GM21447 (cell line): ENCODE results near the gene PUS1.
"Not testable (repeated sequence)": the region's sequence is repeated elsewhere in the genome, so short reads cannot be mapped to it uniquely, and the experiment has no call there.

ENCODE experiments used
- ATAC-seq: cut with Tn5 transposase; IDR thresholded peaks from one replicate; pipeline ENCODE4 v1.9.1; 2021; ENCODE audit not compliant: unreplicated experiment

Gene PUS1

DNA sequence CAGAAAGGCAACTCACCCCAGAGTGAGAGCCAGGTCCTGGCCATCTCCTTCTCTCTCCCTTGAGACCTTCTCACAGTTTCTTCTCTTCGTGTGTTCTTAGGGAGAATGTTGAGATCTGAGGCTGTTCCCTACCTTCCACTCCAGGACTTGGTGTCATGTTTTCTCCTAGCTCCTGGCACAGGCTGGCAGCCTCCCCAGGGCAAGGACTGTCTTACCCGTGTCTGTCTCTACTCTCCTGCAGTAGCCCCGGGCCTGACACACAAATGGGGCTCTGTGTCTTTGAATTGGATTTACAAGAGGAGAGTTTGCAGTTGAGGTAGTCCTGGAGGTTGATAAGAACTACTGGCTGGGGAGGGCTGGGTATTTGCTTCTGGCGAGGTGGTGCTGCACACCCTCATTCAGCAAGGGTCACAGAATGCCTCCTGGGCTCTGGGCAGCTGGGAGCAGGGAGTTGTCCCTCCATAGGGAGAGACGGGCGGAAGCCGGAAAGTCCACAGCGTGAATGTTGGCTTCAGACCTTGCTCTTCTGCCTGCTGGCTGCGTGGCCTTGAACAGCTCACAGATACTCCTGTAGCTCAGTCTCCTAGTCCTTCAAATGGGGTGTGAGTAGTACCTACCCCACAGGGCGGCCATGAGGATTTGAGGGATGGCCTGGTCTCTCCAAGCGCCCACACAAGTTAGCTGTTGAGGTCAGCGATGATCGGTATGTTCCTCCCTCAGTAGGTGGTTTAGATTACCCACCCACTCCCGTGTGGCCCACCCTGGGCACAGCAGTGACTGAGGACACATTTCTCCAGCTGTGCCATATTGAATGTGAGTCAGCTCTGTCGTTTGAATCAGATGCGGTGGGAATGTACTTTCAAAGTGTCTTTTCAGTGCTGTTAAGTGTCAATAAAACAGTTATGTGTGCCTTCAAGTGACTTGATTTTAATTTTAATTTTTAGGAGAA is 30.8 kb downstream of the PUS1 start:
- no peak for ATAC-seq

- ATAC-seq = not testable (repeated sequence)
Observed at GRCh38 chr12:131960590-131961325, 31.7 kb downstream of the PUS1 start.

DNA sequence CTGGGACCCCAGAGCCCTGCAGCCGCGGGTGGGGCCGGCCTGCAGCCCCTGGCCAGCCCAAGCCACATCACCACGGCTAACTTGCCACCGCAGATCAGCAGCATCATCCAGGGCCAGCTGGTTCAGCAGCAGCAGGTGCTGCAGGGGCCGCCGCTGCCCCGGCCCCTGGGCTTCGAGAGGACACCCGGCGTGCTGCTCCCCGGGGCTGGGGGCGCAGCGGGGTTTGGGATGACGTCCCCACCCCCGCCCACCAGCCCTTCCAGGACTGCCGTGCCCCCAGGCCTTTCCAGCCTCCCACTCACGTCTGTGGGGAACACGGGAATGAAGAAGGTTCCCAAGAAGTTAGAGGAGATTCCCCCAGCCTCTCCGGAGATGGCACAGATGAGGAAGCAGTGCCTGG is 32.3 kb downstream of the PUS1 start:
- not testable (repeated sequence) for ATAC-seq

DNA sequence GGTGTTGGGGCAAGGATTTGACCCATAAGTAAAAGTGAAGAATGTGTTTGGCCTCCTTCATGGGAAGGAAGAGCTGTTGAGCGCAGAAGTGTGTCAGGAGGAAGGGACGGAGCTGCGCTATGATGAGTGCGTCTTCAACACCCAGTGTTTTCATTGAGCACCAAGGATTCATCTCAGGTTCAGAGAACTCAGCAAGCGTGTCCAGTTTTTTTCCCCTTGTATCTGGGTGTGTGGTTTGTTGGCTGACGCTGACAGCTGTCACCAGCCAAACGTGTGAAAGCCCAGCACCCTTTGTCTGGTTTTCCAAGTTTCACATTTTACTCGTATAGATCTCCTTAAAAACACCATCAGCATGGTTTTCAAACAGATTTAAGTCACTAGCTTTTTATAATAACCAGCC is 33.0 kb downstream of the PUS1 start:
- ATAC-seq = no peak

DNA sequence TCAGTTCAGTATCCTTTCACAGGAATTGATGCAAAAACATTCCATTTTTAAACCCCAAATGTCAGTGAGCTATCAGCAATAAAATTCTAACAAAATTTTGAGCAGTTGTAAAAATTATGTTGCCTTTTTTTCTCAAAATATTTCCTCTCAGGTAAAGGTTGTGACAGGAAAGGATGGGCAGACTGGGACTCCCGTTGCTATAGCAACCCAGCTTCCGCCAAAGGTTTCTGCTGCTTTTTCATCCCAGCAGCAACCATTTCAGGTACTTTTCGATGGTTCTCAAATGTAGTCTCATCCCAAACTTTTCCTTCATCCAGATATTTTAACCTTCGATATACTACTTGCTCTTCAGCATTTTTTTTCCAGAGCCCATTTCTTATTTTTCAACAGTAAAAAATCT is 34.3 kb downstream of the PUS1 start:
- no peak for ATAC-seq

DNA sequence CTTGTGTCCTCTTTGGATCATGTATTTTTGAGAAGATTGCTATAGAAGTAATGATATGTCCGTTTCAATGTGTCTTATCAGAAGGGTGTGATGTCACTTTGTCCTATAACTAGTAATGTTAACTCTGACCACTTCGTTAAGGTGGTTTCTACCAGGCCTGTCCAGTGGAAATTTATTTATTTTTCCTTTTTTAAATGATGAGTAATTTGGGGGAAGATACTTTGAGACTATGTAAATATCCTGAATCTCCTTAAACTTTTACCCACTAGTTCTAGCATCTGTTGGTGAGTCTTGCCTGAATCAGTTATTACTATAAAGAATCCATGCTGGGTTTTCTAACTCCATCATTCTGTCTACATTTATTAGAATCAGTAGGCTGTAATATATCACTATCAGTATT is 36.0 kb downstream of the PUS1 start:
- ATAC-seq = no peak

DNA sequence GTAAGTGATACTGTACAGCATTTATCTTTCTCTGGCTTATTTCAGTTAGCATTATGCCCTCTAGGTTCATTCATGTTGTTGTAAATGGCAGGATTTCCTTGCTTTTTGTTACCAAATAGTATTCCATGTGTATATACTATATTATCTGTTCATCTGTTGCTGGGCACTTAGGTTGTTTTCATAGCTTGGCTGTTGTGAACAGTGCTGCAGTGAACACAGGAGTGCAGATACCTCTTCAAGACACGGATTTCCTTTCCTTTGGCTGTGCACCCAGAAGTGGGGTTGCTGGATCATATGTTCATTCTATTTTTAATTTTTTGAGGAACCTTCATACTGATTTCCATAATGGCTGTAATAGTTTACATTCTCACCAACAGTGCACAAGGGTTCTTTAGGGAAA is 42.1 kb downstream of the PUS1 start:
- no peak for ATAC-seq

DNA sequence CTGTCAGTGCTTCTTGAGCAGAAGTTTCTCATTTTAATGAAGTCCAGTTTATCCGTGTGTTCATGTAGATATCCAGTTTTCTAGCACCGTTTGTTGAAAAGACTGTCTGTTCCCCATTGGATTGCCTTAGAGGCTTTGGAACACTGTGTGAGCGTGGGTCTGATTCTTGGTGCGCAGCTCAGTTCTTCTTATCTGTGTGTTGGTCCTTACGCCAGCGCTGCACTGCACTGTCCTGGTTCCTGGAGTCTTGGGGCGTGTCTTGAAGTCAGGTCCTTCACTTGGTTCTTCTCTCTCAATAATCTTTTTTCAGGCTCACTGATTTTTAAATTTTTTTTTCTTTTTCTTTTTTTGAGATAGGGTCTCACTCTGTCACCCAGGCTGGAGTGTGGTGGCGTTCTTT is 46.2 kb downstream of the PUS1 start:
- ATAC-seq = no peak

- ATAC-seq = no peak
Observed at GRCh38 chr12:131979606-131980005, 50.5 kb downstream of the PUS1 start.

- no peak for ATAC-seq
Observed at GRCh38 chr12:131980263-131980662, 51.2 kb downstream of the PUS1 start.

- no peak for ATAC-seq
Observed at GRCh38 chr12:131981388-131981787, 52.3 kb downstream of the PUS1 start.

DNA sequence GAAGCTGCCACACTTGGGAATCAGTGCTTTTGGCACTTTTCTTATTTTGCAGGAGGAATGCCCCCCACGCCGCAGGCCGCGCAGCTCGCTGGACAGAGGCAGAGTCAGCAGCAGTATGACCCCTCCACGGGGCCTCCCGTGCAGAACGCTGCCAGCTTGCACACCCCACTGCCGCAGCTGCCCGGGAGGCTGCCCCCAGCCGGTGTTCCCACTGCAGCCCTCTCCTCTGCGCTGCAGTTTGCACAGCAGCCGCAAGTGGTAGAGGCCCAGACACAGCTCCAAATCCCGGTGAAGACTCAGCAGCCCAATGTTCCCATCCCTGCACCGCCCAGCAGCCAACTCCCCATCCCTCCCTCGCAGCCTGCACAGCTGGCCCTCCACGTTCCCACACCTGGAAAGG is 53.0 kb downstream of the PUS1 start:
- no peak for ATAC-seq

GRCh38 chr12:131983026-131983425 is 54.0 kb downstream of the PUS1 start:
- ATAC-seq = no peak

- ATAC-seq = no peak
Observed at GRCh38 chr12:131983554-131983953, 54.5 kb downstream of the PUS1 start.

GRCh38 chr12:131984334-131984733 is 55.3 kb downstream of the PUS1 start:
- ATAC-seq = no peak

GRCh38 chr12:131985510-131985875 is 56.4 kb downstream of the PUS1 start:
- ATAC-seq = not testable (repeated sequence)

DNA sequence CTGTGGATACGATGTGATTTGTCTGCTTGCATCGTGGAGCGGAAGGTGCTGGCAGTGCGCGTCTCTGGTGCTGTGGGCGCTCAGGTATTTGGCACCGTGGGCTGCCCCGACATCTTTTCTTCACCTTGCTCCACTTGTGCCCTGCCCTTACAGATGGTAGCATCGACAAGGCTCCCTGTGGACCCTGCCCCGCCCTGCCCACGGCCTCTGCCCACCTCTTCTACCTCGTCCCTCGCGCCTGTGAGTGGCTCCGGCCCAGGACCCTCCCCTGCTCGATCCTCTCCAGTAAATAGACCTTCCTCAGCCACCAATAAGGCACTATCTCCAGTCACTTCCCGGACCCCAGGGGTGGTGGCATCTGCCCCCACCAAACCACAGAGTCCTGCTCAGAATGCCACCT is 57.3 kb downstream of the PUS1 start:
- no peak for ATAC-seq

DNA sequence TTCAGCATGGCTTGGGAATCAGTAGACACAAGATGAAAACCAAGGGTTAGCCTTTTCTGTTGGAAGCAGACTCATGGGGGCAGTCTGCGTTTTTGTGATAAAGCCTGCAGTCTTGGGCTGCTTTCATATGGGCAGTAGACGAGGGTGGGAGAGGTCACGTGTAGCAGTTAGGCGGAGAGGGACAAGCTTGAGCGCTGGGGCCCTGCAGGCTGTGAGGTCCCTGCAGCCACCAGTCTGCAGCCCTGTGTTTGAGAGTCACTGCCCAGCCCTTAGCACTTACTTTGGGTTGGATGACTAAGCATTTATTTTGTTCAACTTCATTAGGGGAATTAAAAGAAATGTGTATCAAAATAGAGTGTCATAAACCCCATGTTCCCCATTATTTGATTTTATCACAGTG is 57.8 kb downstream of the PUS1 start:
- no peak for ATAC-seq

- ATAC-seq = no peak
Observed at GRCh38 chr12:131987552-131987951, 58.5 kb downstream of the PUS1 start.

GRCh38 chr12:131988054-131988796 is 59.1 kb downstream of the PUS1 start:
- ATAC-seq = no peak

DNA sequence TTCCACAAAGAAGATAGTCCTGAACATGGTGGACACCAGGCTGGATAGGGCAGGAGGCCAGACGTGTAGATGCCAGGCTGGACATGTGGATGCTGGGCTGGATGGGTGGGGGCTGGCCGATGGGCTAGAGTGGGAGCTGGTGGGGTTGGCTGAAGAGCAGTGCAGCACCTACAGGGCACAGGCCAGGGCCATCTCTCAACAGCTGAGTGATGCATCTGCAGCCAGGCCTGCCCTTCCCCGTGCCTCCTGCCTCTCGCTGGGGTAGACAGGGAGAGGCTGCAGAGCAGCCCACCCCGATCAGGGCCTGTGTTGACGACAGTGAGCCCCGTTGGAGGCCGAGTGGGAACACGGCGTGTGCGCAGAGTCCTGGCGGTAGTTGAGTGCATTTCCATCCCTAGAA is 59.9 kb downstream of the PUS1 start:
- ATAC-seq = no peak
